OCI-LY3 (cell line): ENCODE measurements around the gene BAIAP2L2.

Experiments used
- CTCF ChIP-seq: fragments of 200-600, 300-600 bp; sonication (generic); IDR thresholded peaks from 2 replicates; pipeline ENCODE4 v1.5.1; 2014; ENCODE audit warnings: antibody characterized with exemption, low read length, low read depth
- EZH2phosphoT487 ChIP-seq: fragments of 200-600 bp; shearing (Covaris generic); IDR thresholded peaks from 2 replicates; pipeline ENCODE4 v1.6.1; 2018; ENCODE audit warnings: antibody characterized with exemption, mixed run types, low read depth

- TF ChIP-seq EZH2phosphoT487 (no peak), CTCF (no peak)
These were observed 23.5 kb downstream of the BAIAP2L2 start for GRCh38 chr22:38086942-38087341.
